HG03457 (cell line): Measurements from ENCODE around the gene CEP120.
"Not testable (repeated sequence)": the region's sequence is repeated elsewhere in the genome, so short reads cannot be mapped to it uniquely, and the experiment has no call there.

Source experiments
- ATAC-seq: cut with Tn5 transposase; IDR thresholded peaks from one replicate; pipeline ENCODE4 v1.9.1; 2021; ENCODE audit warnings: moderate number of reproducible peaks; ENCODE audit not compliant: unreplicated experiment

Gene CEP120

GRCh38 chr5:123391009-123391408, 32.2 kb downstream of the CEP120 start:
- no peak for ATAC-seq

- no peak for ATAC-seq
Measured at GRCh38 chr5:123389794-123390193, 33.4 kb downstream of the CEP120 start.

GRCh38 chr5:123387313-123387712, 35.9 kb downstream of the CEP120 start:
- no peak for ATAC-seq

GRCh38 chr5:123382252-123382651, 41.0 kb downstream of the CEP120 start:
- ATAC-seq = no peak

GRCh38 chr5:123371575-123372179, 51.5 kb downstream of the CEP120 start:
- no peak for ATAC-seq

GRCh38 chr5:123369371-123369968, 53.7 kb downstream of the CEP120 start:
- ATAC-seq = no peak

GRCh38 chr5:123367739-123368138, 55.5 kb downstream of the CEP120 start:
- ATAC-seq = no peak

- ATAC-seq = no peak
Measured at GRCh38 chr5:123365156-123365555, 58.0 kb downstream of the CEP120 start.

GRCh38 chr5:123364441-123365155, 58.6 kb downstream of the CEP120 start:
- no peak for ATAC-seq

GRCh38 chr5:123360910-123361309, 62.3 kb downstream of the CEP120 start:
- no peak for ATAC-seq

GRCh38 chr5:123360201-123360571, 63.0 kb downstream of the CEP120 start:
- no peak for ATAC-seq

- ATAC-seq = no peak
Measured at GRCh38 chr5:123359454-123360200, 63.6 kb downstream of the CEP120 start.

GRCh38 chr5:123358751-123359150, 64.5 kb downstream of the CEP120 start:
- ATAC-seq = no peak

GRCh38 chr5:123358304-123358703, 64.9 kb downstream of the CEP120 start:
- ATAC-seq = no peak

GRCh38 chr5:123351820-123352219, 71.4 kb downstream of the CEP120 start:
- ATAC-seq = no peak

- no peak for ATAC-seq
Measured at GRCh38 chr5:123351240-123351639, 72.0 kb downstream of the CEP120 start.

GRCh38 chr5:123350742-123351141, 72.5 kb downstream of the CEP120 start:
- ATAC-seq = no peak

- no peak for ATAC-seq
Measured at GRCh38 chr5:123344816-123345426, 78.3 kb downstream of the CEP120 start.

GRCh38 chr5:123340928-123341327, 82.3 kb downstream of the CEP120 start:
- no peak for ATAC-seq

GRCh38 chr5:123308377-123308776, 114.8 kb downstream of the CEP120 start:
- ATAC-seq = not testable (repeated sequence)

- ATAC-seq = no peak
Measured at GRCh38 chr5:123305751-123306150, 117.5 kb downstream of the CEP120 start.
